ENCODE measurements around the gene RNF224. TPM values are rescaled to one million over a fixed set of nuclear protein-coding genes. Genes with fewer than 3 reads are reported as not detected.

The RNF224 gene
- total and polyA plus RNA-seq, 2 experiments from 2014 or later = 0.63 TPM; not detected in 1

DNA sequence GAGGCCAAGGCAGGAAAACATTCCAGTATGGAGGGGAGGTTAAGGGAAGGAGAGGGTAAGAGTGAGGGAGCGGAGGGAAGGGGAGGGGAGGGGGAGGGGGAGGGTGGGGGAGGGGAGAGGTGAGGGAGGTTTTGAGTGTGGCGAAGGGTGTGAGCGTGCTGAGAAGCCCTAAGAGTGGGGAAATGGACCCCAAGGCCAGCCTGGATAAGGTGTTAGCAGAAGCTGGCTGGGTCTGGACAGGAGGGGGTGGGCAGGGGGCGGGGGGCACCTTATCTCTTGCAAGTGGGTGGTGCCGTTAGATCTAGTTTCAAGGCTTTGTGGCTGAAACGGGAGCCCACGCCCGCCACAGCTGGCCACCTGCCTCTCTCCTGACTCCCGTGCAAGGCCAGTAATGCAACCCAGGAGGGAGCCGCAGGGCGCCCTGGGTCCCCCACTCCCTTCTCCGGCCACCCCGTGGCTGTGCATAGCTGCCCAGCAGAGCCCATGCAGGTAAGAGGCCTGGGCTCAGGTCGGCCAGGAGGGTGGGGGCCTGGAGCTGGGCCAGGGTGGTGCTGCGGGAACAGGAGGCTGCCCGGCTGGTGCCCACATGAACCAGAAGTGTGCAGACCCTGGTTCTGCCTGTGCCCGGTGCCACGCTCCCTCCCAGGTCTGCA lies 677 bp downstream of the RNF224 start:
- Histone ChIP-seq H3K4me2 (peak overlapping the region; percentile 66; the same call in 1 of the 2 replicates), H3K27me3 (ENCODE audit: insufficient read depth) (peaks cover 1% of the 10 kb centered on the region; the same call in 1 of the 2 replicates), H3K36me3 (ENCODE audit: insufficient read depth) (no peaks in the 10 kb centered on the region), H3F3A (replicated peaks; ENCODE audit: low read depth) (0 out of 2 replicates have a peak, but pooled peaks cover 6% of the 10 kb centered on the region), H3K9me2 (ENCODE audit: insufficient read depth) (no peaks in the 10 kb centered on the region), H3K4me1 (ENCODE audit: insufficient read depth) (no peaks in the 10 kb centered on the region; the same call in 1 of the 2 replicates), H4K20me1 (replicated peaks; ENCODE audit: insufficient read depth) (no peaks in the 10 kb centered on the region), H3K79me2 (replicated peaks; ENCODE audit: insufficient read depth) (no peaks in the 10 kb centered on the region), H3K27ac (ENCODE audit: low read depth) (no peak overlapping the region), H2AFZ (no peak overlapping the region), H3K4me3 (no peak overlapping the region)
- ATAC-seq (no peak), DNase-seq (ENCODE audit: low spot score) (no peak)
- Mint-ChIP-seq H3K27me3 (ENCODE audit: insufficient read depth, low read depth, poor library complexity) (peaks cover 3% of the 10 kb centered on the region), H3K27ac (no peak overlapping the region), H3K4me1 (peaks cover 2% of the 10 kb centered on the region; the same call in 2 of the 3 replicates), H3K36me3 (ENCODE audit: low read depth) (no peaks in the 10 kb centered on the region), H3K9me3 (no peaks in the 10 kb centered on the region), H3K4me3 (no peak overlapping the region)
- TF ChIP-seq EZH2 (IDR thresholded peaks at IDR 0.05; ENCODE audit: low read depth, unreplicated experiment) (no peak), NANOG (IDR thresholded peaks at IDR 0.05; ENCODE audit: borderline replicate concordance) (no peak), CREB1 (CRISPR knock-in tag; IDR thresholded peaks at IDR 0.05; ENCODE audit: low read depth) (no peak), EZH2phosphoT487 (IDR thresholded peaks at IDR 0.05; ENCODE audit: unreplicated experiment) (no peak), JUNB (IDR thresholded peaks at IDR 0.05; ENCODE audit: unreplicated experiment) (no peak), POLR2AphosphoS5 (IDR thresholded peaks at IDR 0.05; ENCODE audit: low read depth) (no peak), STAT1 (IDR thresholded peaks at IDR 0.05; ENCODE audit: unreplicated experiment) (no peak), ZNF114 (CRISPR knock-in tag; IDR thresholded peaks at IDR 0.05) (no peak), ZNF331 (CRISPR knock-in tag; IDR thresholded peaks at IDR 0.05; ENCODE audit: low read depth) (no peak)
- TF ChIP-seq, protein P1, sequence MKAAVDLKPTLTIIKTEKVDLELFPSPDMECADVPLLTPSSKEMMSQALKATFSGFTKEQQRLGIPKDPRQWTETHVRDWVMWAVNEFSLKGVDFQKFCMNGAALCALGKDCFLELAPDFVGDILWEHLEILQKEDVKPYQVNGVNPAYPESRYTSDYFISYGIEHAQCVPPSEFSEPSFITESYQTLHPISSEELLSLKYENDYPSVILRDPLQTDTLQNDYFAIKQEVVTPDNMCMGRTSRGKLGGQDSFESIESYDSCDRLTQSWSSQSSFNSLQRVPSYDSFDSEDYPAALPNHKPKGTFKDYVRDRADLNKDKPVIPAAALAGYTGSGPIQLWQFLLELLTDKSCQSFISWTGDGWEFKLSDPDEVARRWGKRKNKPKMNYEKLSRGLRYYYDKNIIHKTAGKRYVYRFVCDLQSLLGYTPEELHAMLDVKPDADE (IDR thresholded peaks at IDR 0.05) = no peak
- TF ChIP-seq, protein P2, sequence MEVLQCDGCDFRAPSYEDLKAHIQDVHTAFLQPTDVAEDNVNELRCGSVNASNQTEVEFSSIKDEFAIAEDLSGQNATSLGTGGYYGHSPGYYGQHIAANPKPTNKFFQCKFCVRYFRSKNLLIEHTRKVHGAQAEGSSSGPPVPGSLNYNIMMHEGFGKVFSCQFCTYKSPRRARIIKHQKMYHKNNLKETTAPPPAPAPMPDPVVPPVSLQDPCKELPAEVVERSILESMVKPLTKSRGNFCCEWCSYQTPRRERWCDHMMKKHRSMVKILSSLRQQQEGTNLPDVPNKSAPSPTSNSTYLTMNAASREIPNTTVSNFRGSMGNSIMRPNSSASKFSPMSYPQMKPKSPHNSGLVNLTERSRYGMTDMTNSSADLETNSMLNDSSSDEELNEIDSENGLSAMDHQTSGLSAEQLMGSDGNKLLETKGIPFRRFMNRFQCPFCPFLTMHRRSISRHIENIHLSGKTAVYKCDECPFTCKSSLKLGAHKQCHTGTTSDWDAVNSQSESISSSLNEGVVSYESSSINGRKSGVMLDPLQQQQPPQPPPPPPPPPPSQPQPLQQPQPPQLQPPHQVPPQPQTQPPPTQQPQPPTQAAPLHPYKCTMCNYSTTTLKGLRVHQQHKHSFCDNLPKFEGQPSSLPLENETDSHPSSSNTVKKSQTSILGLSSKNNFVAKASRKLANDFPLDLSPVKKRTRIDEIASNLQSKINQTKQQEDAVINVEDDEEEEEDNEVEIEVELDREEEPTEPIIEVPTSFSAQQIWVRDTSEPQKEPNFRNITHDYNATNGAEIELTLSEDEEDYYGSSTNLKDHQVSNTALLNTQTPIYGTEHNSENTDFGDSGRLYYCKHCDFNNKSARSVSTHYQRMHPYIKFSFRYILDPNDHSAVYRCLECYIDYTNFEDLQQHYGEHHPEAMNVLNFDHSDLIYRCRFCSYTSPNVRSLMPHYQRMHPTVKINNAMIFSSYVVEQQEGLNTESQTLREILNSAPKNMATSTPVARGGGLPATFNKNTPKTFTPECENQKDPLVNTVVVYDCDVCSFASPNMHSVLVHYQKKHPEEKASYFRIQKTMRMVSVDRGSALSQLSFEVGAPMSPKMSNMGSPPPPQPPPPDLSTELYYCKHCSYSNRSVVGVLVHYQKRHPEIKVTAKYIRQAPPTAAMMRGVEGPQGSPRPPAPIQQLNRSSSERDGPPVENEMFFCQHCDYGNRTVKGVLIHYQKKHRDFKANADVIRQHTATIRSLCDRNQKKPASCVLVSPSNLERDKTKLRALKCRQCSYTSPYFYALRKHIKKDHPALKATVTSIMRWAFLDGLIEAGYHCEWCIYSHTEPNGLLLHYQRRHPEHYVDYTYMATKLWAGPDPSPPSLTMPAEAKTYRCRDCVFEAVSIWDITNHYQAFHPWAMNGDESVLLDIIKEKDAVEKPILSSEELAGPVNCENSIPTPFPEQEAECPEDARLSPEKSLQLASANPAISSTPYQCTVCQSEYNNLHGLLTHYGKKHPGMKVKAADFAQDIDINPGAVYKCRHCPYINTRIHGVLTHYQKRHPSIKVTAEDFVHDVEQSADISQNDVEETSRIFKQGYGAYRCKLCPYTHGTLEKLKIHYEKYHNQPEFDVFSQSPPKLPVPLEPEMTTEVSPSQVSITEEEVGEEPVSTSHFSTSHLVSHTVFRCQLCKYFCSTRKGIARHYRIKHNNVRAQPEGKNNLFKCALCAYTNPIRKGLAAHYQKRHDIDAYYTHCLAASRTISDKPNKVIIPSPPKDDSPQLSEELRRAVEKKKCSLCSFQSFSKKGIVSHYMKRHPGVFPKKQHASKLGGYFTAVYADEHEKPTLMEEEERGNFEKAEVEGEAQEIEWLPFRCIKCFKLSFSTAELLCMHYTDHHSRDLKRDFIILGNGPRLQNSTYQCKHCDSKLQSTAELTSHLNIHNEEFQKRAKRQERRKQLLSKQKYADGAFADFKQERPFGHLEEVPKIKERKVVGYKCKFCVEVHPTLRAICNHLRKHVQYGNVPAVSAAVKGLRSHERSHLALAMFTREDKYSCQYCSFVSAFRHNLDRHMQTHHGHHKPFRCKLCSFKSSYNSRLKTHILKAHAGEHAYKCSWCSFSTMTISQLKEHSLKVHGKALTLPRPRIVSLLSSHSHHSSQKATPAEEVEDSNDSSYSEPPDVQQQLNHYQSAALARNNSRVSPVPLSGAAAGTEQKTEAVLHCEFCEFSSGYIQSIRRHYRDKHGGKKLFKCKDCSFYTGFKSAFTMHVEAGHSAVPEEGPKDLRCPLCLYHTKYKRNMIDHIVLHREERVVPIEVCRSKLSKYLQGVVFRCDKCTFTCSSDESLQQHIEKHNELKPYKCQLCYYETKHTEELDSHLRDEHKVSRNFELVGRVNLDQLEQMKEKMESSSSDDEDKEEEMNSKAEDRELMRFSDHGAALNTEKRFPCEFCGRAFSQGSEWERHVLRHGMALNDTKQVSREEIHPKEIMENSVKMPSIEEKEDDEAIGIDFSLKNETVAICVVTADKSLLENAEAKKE (CRISPR knock-in tag; IDR thresholded peaks at IDR 0.05) = no peak
- TF ChIP-seq, protein P3, sequence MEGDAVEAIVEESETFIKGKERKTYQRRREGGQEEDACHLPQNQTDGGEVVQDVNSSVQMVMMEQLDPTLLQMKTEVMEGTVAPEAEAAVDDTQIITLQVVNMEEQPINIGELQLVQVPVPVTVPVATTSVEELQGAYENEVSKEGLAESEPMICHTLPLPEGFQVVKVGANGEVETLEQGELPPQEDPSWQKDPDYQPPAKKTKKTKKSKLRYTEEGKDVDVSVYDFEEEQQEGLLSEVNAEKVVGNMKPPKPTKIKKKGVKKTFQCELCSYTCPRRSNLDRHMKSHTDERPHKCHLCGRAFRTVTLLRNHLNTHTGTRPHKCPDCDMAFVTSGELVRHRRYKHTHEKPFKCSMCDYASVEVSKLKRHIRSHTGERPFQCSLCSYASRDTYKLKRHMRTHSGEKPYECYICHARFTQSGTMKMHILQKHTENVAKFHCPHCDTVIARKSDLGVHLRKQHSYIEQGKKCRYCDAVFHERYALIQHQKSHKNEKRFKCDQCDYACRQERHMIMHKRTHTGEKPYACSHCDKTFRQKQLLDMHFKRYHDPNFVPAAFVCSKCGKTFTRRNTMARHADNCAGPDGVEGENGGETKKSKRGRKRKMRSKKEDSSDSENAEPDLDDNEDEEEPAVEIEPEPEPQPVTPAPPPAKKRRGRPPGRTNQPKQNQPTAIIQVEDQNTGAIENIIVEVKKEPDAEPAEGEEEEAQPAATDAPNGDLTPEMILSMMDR (conservative IDR thresholded peaks at IDR 0.05; ENCODE audit: low read depth in 2 of 2) = no peak
- TF ChIP-seq, protein P4, sequence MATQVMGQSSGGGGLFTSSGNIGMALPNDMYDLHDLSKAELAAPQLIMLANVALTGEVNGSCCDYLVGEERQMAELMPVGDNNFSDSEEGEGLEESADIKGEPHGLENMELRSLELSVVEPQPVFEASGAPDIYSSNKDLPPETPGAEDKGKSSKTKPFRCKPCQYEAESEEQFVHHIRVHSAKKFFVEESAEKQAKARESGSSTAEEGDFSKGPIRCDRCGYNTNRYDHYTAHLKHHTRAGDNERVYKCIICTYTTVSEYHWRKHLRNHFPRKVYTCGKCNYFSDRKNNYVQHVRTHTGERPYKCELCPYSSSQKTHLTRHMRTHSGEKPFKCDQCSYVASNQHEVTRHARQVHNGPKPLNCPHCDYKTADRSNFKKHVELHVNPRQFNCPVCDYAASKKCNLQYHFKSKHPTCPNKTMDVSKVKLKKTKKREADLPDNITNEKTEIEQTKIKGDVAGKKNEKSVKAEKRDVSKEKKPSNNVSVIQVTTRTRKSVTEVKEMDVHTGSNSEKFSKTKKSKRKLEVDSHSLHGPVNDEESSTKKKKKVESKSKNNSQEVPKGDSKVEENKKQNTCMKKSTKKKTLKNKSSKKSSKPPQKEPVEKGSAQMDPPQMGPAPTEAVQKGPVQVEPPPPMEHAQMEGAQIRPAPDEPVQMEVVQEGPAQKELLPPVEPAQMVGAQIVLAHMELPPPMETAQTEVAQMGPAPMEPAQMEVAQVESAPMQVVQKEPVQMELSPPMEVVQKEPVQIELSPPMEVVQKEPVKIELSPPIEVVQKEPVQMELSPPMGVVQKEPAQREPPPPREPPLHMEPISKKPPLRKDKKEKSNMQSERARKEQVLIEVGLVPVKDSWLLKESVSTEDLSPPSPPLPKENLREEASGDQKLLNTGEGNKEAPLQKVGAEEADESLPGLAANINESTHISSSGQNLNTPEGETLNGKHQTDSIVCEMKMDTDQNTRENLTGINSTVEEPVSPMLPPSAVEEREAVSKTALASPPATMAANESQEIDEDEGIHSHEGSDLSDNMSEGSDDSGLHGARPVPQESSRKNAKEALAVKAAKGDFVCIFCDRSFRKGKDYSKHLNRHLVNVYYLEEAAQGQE (IDR thresholded peaks at IDR 0.05; ENCODE audit: unreplicated experiment) = no peak
